Measurements from ENCODE around the gene HK1. TPM values are rescaled to one million over a fixed set of nuclear protein-coding genes. Genes with fewer than 3 reads are reported as not detected.
A peak's percentile ranks its signal among the peaks of the same experiment; 100 is the strongest.

Gene HK1
- total RNA-seq, 1 donor from 2014 or later = 61.3 TPM

DNA sequence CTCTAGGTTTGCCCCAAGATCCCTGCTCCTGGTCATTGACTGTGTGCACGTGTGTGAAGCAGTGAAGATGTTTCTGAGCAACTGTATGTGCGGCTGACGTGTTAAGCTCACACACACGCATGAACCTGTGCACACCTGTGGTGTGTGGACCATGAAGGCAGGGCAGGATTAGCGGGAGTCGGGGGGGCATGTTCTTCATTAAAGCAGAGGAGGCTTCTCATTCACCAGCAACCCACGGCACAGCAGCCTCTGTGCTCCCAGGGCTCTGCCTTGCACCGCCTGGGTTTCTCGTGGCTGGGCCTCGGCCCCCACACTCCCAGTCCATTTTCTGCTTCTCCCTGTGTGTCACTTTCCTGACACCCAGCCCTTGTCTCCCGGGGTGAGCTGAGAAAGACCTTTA lies 139.2 kb downstream of the HK1 start:
- H3K9me3 Mint-ChIP-seq (ENCODE audit: unreplicated experiment) = no peaks in the 10 kb centered on the region
- H3K27me3 Mint-ChIP-seq (ENCODE audit: unreplicated experiment) = no peaks in the 10 kb centered on the region
- no peak overlapping the region for H3K4me3 Mint-ChIP-seq (ENCODE audit: unreplicated experiment)
- no peak overlapping the region for H3K27ac Mint-ChIP-seq (ENCODE audit: unreplicated experiment)
- no peaks in the 10 kb centered on the region for H3K36me3 Mint-ChIP-seq (ENCODE audit: unreplicated experiment)
- no peak for DNase-seq (ENCODE audit: extremely low spot score, unreplicated experiment)
- TF ChIP-seq, protein P1, sequence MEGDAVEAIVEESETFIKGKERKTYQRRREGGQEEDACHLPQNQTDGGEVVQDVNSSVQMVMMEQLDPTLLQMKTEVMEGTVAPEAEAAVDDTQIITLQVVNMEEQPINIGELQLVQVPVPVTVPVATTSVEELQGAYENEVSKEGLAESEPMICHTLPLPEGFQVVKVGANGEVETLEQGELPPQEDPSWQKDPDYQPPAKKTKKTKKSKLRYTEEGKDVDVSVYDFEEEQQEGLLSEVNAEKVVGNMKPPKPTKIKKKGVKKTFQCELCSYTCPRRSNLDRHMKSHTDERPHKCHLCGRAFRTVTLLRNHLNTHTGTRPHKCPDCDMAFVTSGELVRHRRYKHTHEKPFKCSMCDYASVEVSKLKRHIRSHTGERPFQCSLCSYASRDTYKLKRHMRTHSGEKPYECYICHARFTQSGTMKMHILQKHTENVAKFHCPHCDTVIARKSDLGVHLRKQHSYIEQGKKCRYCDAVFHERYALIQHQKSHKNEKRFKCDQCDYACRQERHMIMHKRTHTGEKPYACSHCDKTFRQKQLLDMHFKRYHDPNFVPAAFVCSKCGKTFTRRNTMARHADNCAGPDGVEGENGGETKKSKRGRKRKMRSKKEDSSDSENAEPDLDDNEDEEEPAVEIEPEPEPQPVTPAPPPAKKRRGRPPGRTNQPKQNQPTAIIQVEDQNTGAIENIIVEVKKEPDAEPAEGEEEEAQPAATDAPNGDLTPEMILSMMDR (IDR thresholded peaks at IDR 0.05) = no peak
- H3K4me1 Mint-ChIP-seq (ENCODE audit: unreplicated experiment) = peaks cover 9% of the 10 kb centered on the region

DNA sequence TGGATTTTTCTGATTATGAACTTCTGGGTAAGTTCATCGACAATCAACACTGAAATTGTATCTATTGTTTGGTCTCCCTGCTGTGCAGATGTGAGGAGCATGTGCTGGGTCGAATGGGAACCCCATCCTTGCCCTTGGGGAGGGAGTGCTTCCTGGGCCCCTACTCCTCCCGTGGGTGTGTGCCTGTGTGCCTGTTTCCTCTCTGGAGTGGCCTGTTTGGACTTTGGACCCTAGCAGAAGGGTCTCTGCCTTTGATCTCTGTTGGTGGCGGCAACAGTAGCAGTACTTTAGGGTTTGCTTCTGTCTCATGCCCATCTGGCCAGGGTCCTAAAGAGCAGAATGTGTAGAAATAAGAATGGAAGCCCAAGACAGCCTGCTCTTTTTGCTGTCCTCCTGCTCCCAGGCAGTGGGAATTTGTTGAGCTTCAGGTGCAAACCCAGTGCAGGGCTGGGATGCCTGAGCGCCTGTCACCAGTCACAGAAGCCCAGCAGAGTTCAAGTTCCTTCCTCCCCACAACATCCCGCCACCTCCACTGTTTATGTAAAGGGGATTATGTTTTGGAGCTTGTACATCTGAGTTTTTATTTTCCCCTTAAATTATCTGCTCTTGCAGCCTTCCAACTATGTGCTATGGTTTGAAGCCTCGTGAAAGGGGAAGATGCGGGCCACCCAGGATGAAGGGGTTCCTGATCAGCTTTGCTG lies 139.9 kb downstream of the HK1 start:
- H3K4me3 Mint-ChIP-seq (ENCODE audit: unreplicated experiment) = no peak overlapping the region
- H3K27me3 Mint-ChIP-seq (ENCODE audit: unreplicated experiment) = peaks cover 3% of the 10 kb centered on the region
- no peak overlapping the region for H3K27ac Mint-ChIP-seq (ENCODE audit: unreplicated experiment)
- peaks cover 7% of the 10 kb centered on the region for H3K4me1 Mint-ChIP-seq (ENCODE audit: unreplicated experiment)
- no peaks in the 10 kb centered on the region for H3K36me3 Mint-ChIP-seq (ENCODE audit: unreplicated experiment)
- H3K9me3 Mint-ChIP-seq (ENCODE audit: unreplicated experiment) = no peaks in the 10 kb centered on the region
- no peak for DNase-seq (ENCODE audit: extremely low spot score, unreplicated experiment)
- TF ChIP-seq, protein P1 (IDR thresholded peaks at IDR 0.05) = no peak

DNA sequence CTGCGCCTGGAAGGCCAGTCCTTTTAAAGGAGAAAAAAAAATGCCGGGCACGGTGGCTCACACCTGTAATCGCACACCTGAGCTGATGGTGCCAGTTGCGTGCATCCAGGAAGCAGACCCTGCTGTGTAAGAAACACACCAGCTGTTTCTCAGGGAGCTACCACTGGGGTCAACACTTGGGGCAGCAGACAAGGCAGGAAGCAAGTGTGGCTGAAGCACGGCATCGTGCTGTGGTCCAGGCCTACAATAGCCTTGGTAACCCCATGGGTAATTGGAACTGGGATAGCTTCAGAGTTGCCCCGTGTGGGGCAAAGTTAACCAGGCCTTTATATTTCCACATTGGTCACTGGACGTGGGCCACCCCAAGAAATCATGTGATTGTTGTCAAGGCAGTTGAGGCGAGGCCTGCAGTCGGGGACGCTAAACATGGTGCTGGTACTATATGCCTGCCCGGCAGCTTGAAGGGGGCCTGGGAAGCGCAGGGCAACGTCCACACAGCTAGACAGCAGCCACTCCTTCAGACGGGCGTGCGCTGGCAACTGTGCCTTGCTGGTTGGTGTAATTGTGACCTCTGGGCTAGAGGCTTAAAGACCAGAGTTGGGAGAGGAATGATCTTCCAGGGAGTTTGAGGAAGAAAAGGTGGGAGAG lies 140.9 kb downstream of the HK1 start:
- H3K27ac Mint-ChIP-seq (ENCODE audit: unreplicated experiment) = no peak overlapping the region

DNA sequence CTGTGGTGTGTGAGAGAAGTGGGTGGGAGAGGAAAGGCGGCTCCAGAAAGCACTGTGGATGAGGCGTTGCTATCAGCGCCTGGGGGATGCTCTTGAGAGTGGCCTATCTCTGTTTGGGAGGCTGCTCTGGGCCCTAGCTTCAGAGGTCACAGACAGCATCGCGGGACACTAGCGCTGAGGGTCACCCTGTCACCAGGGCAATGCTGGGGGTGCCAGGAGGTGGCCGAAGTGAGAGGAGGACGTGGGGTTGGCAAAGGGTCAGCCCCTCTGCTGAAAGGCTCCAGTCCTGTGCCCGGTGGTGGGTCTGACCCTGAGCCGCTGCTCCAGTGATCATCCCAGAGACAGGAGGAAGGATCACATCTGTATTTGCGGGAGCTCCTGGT lies 141.4 kb downstream of the HK1 start:
- peaks cover 6% of the 10 kb centered on the region for H3K4me1 Mint-ChIP-seq (ENCODE audit: unreplicated experiment)
- H3K27ac Mint-ChIP-seq (ENCODE audit: unreplicated experiment) = no peak overlapping the region
- no peaks in the 10 kb centered on the region for H3K36me3 Mint-ChIP-seq (ENCODE audit: unreplicated experiment)
- peak; percentile 76 for DNase-seq (ENCODE audit: extremely low spot score, unreplicated experiment)
- no peak overlapping the region for H3K4me3 Mint-ChIP-seq (ENCODE audit: unreplicated experiment)
- H3K27me3 Mint-ChIP-seq (ENCODE audit: unreplicated experiment) = peaks cover 9% of the 10 kb centered on the region
- TF ChIP-seq, protein P1 (IDR thresholded peaks at IDR 0.05) = no peak
- H3K9me3 Mint-ChIP-seq (ENCODE audit: unreplicated experiment) = no peaks in the 10 kb centered on the region

More for the DNA sequence above, 140.9 kb downstream of the HK1 start:
- no peak for DNase-seq (ENCODE audit: extremely low spot score, unreplicated experiment)
- Mint-ChIP-seq H3K4me3 (ENCODE audit: unreplicated experiment) (no peak overlapping the region), H3K9me3 (ENCODE audit: unreplicated experiment) (no peaks in the 10 kb centered on the region), H3K4me1 (ENCODE audit: unreplicated experiment) (peaks cover 6% of the 10 kb centered on the region), H3K36me3 (ENCODE audit: unreplicated experiment) (no peaks in the 10 kb centered on the region), H3K27me3 (ENCODE audit: unreplicated experiment) (peaks cover 7% of the 10 kb centered on the region)
- TF ChIP-seq, protein P1 (IDR thresholded peaks at IDR 0.05) = no peak

DNA sequence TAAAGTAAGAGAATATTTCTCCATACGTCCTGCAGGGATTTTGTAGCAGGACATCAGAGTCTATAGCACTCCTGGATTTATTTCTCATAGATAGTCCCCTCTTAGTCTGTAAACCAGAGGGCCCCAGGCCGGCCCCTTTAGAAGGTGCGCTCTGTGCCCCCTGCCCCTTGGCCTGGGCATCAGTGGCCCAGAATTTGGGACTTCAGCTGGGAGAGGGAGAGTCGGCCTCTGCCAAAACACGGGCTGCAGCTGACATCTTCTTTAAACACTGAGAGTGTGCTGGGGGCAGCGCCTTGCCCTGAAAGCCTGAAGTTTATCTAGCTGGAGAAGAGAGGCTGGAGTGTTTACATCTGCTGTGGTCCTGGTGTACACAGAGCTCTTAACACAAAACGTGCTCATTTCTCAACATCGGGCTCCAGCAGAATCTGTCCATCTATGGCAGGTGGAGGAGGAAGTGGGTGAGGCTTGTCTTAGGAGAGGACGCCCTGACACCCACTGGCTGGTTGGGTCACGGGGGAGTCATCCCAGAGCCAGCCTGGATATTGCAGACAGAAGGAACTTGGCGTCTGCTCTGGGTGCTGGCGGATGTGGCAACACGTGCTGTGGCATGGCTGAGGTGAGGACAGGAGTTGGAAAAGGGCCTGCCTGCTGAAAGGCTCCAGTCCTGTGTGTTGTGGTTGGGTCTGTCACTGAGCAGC lies 143.5 kb downstream of the HK1 start:
- Mint-ChIP-seq H3K36me3 (ENCODE audit: unreplicated experiment) (no peaks in the 10 kb centered on the region), H3K27me3 (ENCODE audit: unreplicated experiment) (peaks cover 9% of the 10 kb centered on the region), H3K9me3 (ENCODE audit: unreplicated experiment) (no peaks in the 10 kb centered on the region), H3K27ac (ENCODE audit: unreplicated experiment) (no peak overlapping the region), H3K4me3 (ENCODE audit: unreplicated experiment) (no peak overlapping the region), H3K4me1 (ENCODE audit: unreplicated experiment) (peaks cover 6% of the 10 kb centered on the region)
- TF ChIP-seq, protein P1 (IDR thresholded peaks at IDR 0.05) = no peak
- no peak for DNase-seq (ENCODE audit: extremely low spot score, unreplicated experiment)
